H9 (cell line): ENCODE measurements around the gene RNPEPL1. TPM values are rescaled to one million over a fixed set of nuclear protein-coding genes. Genes with fewer than 3 reads are reported as not detected.

Experiments used
- DNase-seq: peaks from one replicate; pipeline ENCODE4 v3.0.0-alpha.2; 2017
- H2AFZ ChIP-seq: one replicate; pipeline ENCODE4 v1.6.1; 2013; ENCODE audit warnings: mild to moderate bottlenecking, low read length, control low read depth, moderate library complexity
- H2AK5ac ChIP-seq: 2 replicates; pipeline ENCODE4 v1.6.1; 2013; ENCODE audit warnings: low read length, control low read depth, mixed read lengths; ENCODE audit not compliant: insufficient read length
- H2BK120ac ChIP-seq: one replicate; pipeline ENCODE4 v1.6.1; 2013; ENCODE audit warnings: low read depth, mild to moderate bottlenecking, low read length, control low read depth, inconsistent platforms; ENCODE audit not compliant: poor library complexity, severe bottlenecking
- H2BK12ac ChIP-seq: 2 replicates; pipeline ENCODE4 v1.6.1; 2013; ENCODE audit warnings: low read length, control low read depth, mixed read lengths, low read depth; ENCODE audit not compliant: insufficient read length
- H2BK15ac ChIP-seq: 2 replicates; pipeline ENCODE4 v1.6.1; 2013; ENCODE audit warnings: low read depth, low read length, control low read depth
- H2BK20ac ChIP-seq: one replicate; pipeline ENCODE4 v1.6.1; 2013; ENCODE audit warnings: low read depth, mild to moderate bottlenecking, low read length, control low read depth, inconsistent platforms; ENCODE audit not compliant: poor library complexity, severe bottlenecking
- H2BK5ac ChIP-seq: 2 replicates; pipeline ENCODE4 v1.6.1; 2013; ENCODE audit warnings: low read length, control low read depth, mixed read lengths; ENCODE audit not compliant: insufficient read length
- H3K14ac ChIP-seq: 2 replicates; pipeline ENCODE4 v1.6.1; 2013; ENCODE audit warnings: low read length, control low read depth; ENCODE audit not compliant: insufficient read depth
- H3K18ac ChIP-seq: 2 replicates; pipeline ENCODE4 v1.6.1; 2013; ENCODE audit warnings: low read depth, mild to moderate bottlenecking, mixed read lengths, low read length, control low read depth; ENCODE audit not compliant: insufficient read length
- H3K23ac ChIP-seq: 2 replicates; pipeline ENCODE4 v1.6.1; 2013; ENCODE audit warnings: low read length, control low read depth, mixed read lengths, low read depth; ENCODE audit not compliant: insufficient read length
- H3K23me2 ChIP-seq: 2 replicates; pipeline ENCODE4 v1.6.1; 2013; ENCODE audit warnings: low read depth, mild to moderate bottlenecking, mixed read lengths, low read length, control low read depth; ENCODE audit not compliant: insufficient read length, poor library complexity, severe bottlenecking
- H3K27ac ChIP-seq: 2 replicates; pipeline ENCODE4 v1.5.1; 2013; ENCODE audit warnings: low read length, control low read depth, mixed read lengths, low read depth; ENCODE audit not compliant: insufficient read length
- H3K27me3 ChIP-seq: 2 replicates; pipeline ENCODE4 v1.6.1; 2013; ENCODE audit warnings: low read length, control low read depth, inconsistent platforms; ENCODE audit not compliant: insufficient read depth
- H3K4ac ChIP-seq: 2 replicates; pipeline ENCODE4 v1.6.1; 2013; ENCODE audit warnings: low read depth, mild to moderate bottlenecking, control low read depth, inconsistent platforms, low read length, moderate library complexity
- H3K4me1 ChIP-seq: 2 replicates; pipeline ENCODE4 v1.6.1; 2013; ENCODE audit warnings: low read length, control low read depth, inconsistent platforms; ENCODE audit not compliant: insufficient read depth
- H3K4me2 ChIP-seq: 2 replicates; pipeline ENCODE4 v1.6.1; 2013; ENCODE audit warnings: low read length, control low read depth, mixed read lengths; ENCODE audit not compliant: insufficient read length, insufficient read depth
- H3K56ac ChIP-seq: 2 replicates; pipeline ENCODE4 v1.6.1; 2013; ENCODE audit warnings: low read depth, mild to moderate bottlenecking, mixed read lengths, low read length, control low read depth; ENCODE audit not compliant: insufficient read length
- H3K79me1 ChIP-seq: 2 replicates; pipeline ENCODE4 v1.6.1; 2013; ENCODE audit warnings: low read depth, mild to moderate bottlenecking, moderate library complexity, low read length, control low read depth, inconsistent platforms; ENCODE audit not compliant: insufficient read depth, poor library complexity, severe bottlenecking
- H3K79me2 ChIP-seq: 2 replicates; pipeline ENCODE4 v1.6.1; 2013; ENCODE audit warnings: low read length, control low read depth, inconsistent platforms; ENCODE audit not compliant: insufficient read depth
- H3K9ac ChIP-seq: 2 replicates; pipeline ENCODE4 v1.6.1; 2013; ENCODE audit warnings: low read length, control low read depth, mixed read lengths; ENCODE audit not compliant: insufficient read length; ENCODE audit errors: extremely low read depth
- H3K9me3 ChIP-seq: one replicate; pipeline ENCODE4 v1.6.1; 2013; ENCODE audit warnings: low read depth, low read length, inconsistent platforms; ENCODE audit not compliant: control insufficient read depth
- H3T11ph ChIP-seq: one replicate; pipeline ENCODE4 v1.6.1; 2013; ENCODE audit warnings: mild to moderate bottlenecking, low read length, control low read depth, inconsistent platforms
- H4K20me1 ChIP-seq: one replicate; pipeline ENCODE4 v1.6.1; 2013; ENCODE audit not compliant: control insufficient read depth, insufficient read length, insufficient read depth
- H4K5ac ChIP-seq: 2 replicates; pipeline ENCODE4 v1.6.1; 2013; ENCODE audit warnings: low read depth, mild to moderate bottlenecking, mixed read lengths, low read length, control low read depth; ENCODE audit not compliant: insufficient read length
- H4K8ac ChIP-seq: replicated peaks from 2 replicates; pipeline ENCODE4 v1.6.1; 2013; ENCODE audit warnings: low read length, control low read depth, mixed read lengths, low read depth; ENCODE audit not compliant: insufficient read length
- H4K91ac ChIP-seq: 2 replicates; pipeline ENCODE4 v1.6.1; 2013; ENCODE audit warnings: low read depth, mild to moderate bottlenecking, moderate library complexity, mixed read lengths, low read length, control low read depth; ENCODE audit not compliant: insufficient read length
- H3K27ac Mint-ChIP-seq, 3 experiments: 2 replicates in 2 of 3; 3 replicates in 1 of 3; pipeline ENCODE4 v1.8.0; 2020 to 2021; ENCODE audit warnings: mixed read lengths in 3 of 3, mild to moderate bottlenecking in 1 of 3, moderate library complexity in 1 of 3
- H3K27me3 Mint-ChIP-seq: 2 replicates; pipeline ENCODE4 v1.8.0; 2021; ENCODE audit warnings: low read depth, mild to moderate bottlenecking, moderate library complexity, mixed read lengths
- H3K36me3 Mint-ChIP-seq, 3 experiments: 2 replicates in 2 of 3; 3 replicates in 1 of 3; pipeline ENCODE4 v1.8.0; 2020 to 2021; ENCODE audit warnings: low read depth in 3 of 3, mixed read lengths in 3 of 3; ENCODE audit not compliant: insufficient read depth in 1 of 3
- H3K4me1 Mint-ChIP-seq, 2 experiments: 2 replicates each; pipeline ENCODE4 v1.8.0; 2020; ENCODE audit warnings: mixed read lengths in 2 of 2
- H3K4me3 Mint-ChIP-seq, 2 experiments: 2 replicates in 1 of 2; 3 replicates in 1 of 2; pipeline ENCODE4 v1.8.0; 2020 to 2021; ENCODE audit warnings: mild to moderate bottlenecking in 2 of 2, mixed read lengths in 2 of 2, moderate library complexity in 1 of 2
- H3K9me3 Mint-ChIP-seq, 2 experiments: 2 replicates in 1 of 2; 3 replicates in 1 of 2; pipeline ENCODE4 v1.8.0; 2020; ENCODE audit warnings: mild to moderate bottlenecking in 2 of 2, mixed read lengths in 2 of 2, moderate library complexity in 1 of 2
- CTCF ChIP-seq: fragments of 200-600 bp; sonication (generic); conservative IDR thresholded peaks from 3 replicates; pipeline ENCODE4 v1.8.0; 2021; ENCODE audit warnings: antibody characterized with exemption, mild to moderate bottlenecking
- WGBS: extraction: QIAGEN DNeasy Blood & Tissue Kit; methylation state at CpG from one replicate; pipeline ENCODE4 v1.1.7; 2013; ENCODE audit warnings: missing lambda C conversion rate, low lambda C conversion rate, mixed read lengths; ENCODE audit not compliant: insufficient read length; ENCODE audit errors: extremely low coverage; 5-methylcytosine and 5-hydroxymethylcytosine counted together
- total RNA-seq: library from RNA; stranded (reverse); gene quantifications from 2 replicates; pipeline ENCODE4 v1.2.1, GENCODE V29; 2021

RNPEPL1 gene
- total RNA-seq, 1 experiment from 2014 or later: 22.5 TPM

DNA sequence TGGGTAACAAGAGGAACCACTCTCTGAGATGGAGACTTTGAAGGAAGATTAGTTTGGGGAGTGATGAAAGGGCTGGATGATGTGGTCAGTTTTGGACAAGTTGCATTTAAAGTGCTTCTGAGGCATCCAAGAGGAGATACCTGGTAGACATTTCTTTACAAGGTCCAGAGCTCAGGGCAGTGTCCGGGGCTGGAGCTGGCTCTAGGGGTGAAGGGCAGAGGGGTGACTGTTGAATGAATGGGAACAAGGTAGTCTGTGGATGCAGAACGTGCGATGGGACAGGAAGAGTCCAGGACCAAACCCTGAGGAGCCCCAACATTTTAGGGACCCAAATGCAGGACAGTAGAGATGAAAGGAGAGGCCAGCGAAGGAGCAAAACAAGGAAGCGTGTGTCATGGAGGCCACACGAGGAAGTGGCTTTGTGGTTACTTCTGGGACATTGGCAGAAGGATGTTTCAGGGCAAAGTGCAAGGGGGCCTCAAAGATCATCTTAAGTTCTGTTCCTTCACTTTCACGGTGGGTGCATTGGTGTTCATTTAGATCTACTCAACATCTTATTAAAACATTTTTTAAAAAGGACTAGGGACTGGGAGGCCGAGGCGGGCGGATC is 43.4 kb downstream of the RNPEPL1 start:
- Mint-ChIP-seq H3K27ac (no peak overlapping the region), H3K9me3 (peaks cover 10 to 27% of the 10 kb centered on the region in 2 experiments), H3K4me3 (no peak overlapping the region), H3K4me1 (no peaks in the 10 kb centered on the region), H3K36me3 (peaks cover under 1 to 14% (median 1%) of the 10 kb centered on the region in 3 experiments; a peak in 6 of 7 replicates), H3K27me3 (peaks cover 29% of the 10 kb centered on the region)
- no peak overlapping the region for H3K9ac ChIP-seq
- H3K23ac ChIP-seq: no peak overlapping the region
- H2AFZ ChIP-seq: no peak overlapping the region
- H2BK20ac ChIP-seq: no peak overlapping the region
- no peak overlapping the region for H3K56ac ChIP-seq
- no peaks in the 10 kb centered on the region for H3K79me2 ChIP-seq
- no peaks in the 10 kb centered on the region for H3K4me1 ChIP-seq
- no peak overlapping the region for H2BK5ac ChIP-seq
- no peak overlapping the region for H3K14ac ChIP-seq
- no peak overlapping the region for H2BK120ac ChIP-seq
- TF ChIP-seq CTCF: no peak
- no peak overlapping the region for H2AK5ac ChIP-seq
- H3K23me2 ChIP-seq: no peaks in the 10 kb centered on the region
- H3T11ph ChIP-seq: no peak overlapping the region
- no peak overlapping the region for H3K4ac ChIP-seq
- no peak overlapping the region for H4K5ac ChIP-seq
- no peak overlapping the region for H4K8ac ChIP-seq
- H4K91ac ChIP-seq: no peak overlapping the region
- H3K18ac ChIP-seq: no peak overlapping the region
- no peak for DNase-seq
- no peaks in the 10 kb centered on the region for H3K79me1 ChIP-seq
- H3K27ac ChIP-seq: no peak overlapping the region
- no peak overlapping the region for H2BK15ac ChIP-seq
- no peak overlapping the region for H2BK12ac ChIP-seq
- no peaks in the 10 kb centered on the region for H3K27me3 ChIP-seq
- WGBS: no CpG with 5 or more reads among the region's 10 CpGs
- no peak overlapping the region for H3K4me2 ChIP-seq
- no peaks in the 10 kb centered on the region for H4K20me1 ChIP-seq
- H3K9me3 ChIP-seq: no peaks in the 10 kb centered on the region
